SK-N-SH (cell line): ENCODE results near the gene H6PD.

Experiments used
- CTCF ChIP-seq: fragments of 200-600 bp; sonication (generic); IDR thresholded peaks from 2 replicates; pipeline ENCODE4 v1.6.1; 2017; ENCODE audit warnings: antibody characterized with exemption, mild to moderate bottlenecking, moderate library complexity
- ELF1 ChIP-seq: IDR thresholded peaks from 2 replicates; pipeline ENCODE4 v1.4.0; 2012
- EP300 ChIP-seq, 2 experiments: IDR thresholded peaks; 2 replicates each; pipeline versions ENCODE4 v1.4.0 to v1.6.1; 2012; ENCODE audit warnings: borderline replicate concordance in 1 of 2, low read depth in 1 of 2, low read length in 1 of 2
- FOXM1 ChIP-seq: IDR thresholded peaks from 2 replicates; pipeline ENCODE4 v1.4.0; 2012; ENCODE audit warnings: low read depth, mild to moderate bottlenecking
- MAX ChIP-seq: IDR thresholded peaks from 2 replicates; pipeline ENCODE4 v1.4.0; 2012; ENCODE audit warnings: low read depth
- NFIC ChIP-seq: IDR thresholded peaks from 2 replicates; pipeline ENCODE4 v1.4.0; 2012; ENCODE audit warnings: borderline replicate concordance
- RAD21 ChIP-seq: IDR thresholded peaks from 2 replicates; pipeline ENCODE4 v1.6.1; 2012; ENCODE audit warnings: mild to moderate bottlenecking, low read length
- REST ChIP-seq: IDR thresholded peaks from 2 replicates; pipeline ENCODE4 v1.6.1; 2012; ENCODE audit warnings: mild to moderate bottlenecking, low read depth, low read length, moderate library complexity
- YY1 ChIP-seq: IDR thresholded peaks from 2 replicates; pipeline ENCODE4 v1.4.0; 2012; ENCODE audit warnings: low read depth, mild to moderate bottlenecking

GRCh38 chr1:9218917-9219316, 15.7 kb upstream of the H6PD start:
- TF ChIP-seq EP300 (IDR thresholded peaks at IDR 0.05; ENCODE audit: borderline replicate concordance in 1 of 2, low read depth in 1 of 2, low read length in 1 of 2) (no peak), YY1 (no peak), CTCF (no peak), NFIC (no peak), RAD21 (no peak), FOXM1 (no peak), REST (no peak), ELF1 (no peak), MAX (no peak)
